ENCODE measurements around the gene NDUFA6.
"Not testable (repeated sequence)": the region's sequence is repeated elsewhere in the genome, so short reads cannot be mapped to it uniquely, and the experiment has no call there.

The NDUFA6 gene

GRCh38 chr22:42132457-42132856, 41.9 kb upstream of the NDUFA6 start:
- TF ChIP-seq CTCF (IDR thresholded peaks at IDR 0.05; ENCODE audit: extremely low read depth, insufficient read depth, missing control alignments) = no peak
- in situ Hi-C loops (cut with MboI; ENCODE audit: low pct_unique_long_range_greater_than_20kb, low sequenced_read_pairs, unreplicated experiment) = no loop called here
- DNase-seq (ENCODE audit: low spot score) = peak; percentile 29

GRCh38 chr22:42131562-42131961, 41.0 kb upstream of the NDUFA6 start:
- no peak for TF ChIP-seq CTCF (IDR thresholded peaks at IDR 0.05; ENCODE audit: extremely low read depth, insufficient read depth, missing control alignments)
- in situ Hi-C loops (cut with MboI; ENCODE audit: low pct_unique_long_range_greater_than_20kb, low sequenced_read_pairs, unreplicated experiment) = no loop called here
- no peak for DNase-seq (ENCODE audit: low spot score)

- in situ Hi-C loops (cut with MboI; ENCODE audit: low pct_unique_long_range_greater_than_20kb, low sequenced_read_pairs, unreplicated experiment); DNase-seq (ENCODE audit: low spot score): not testable (repeated sequence)
Measured at GRCh38 chr22:42130639-42131431, 40.3 kb upstream of the NDUFA6 start, which contains the start of gene CYP2D6. Gene CYP2D6, minus strand, starts transcription at chr22:42130810. Its CDS starts 19 bp downstream, at chr22:42130791.

- DNase-seq (ENCODE audit: low spot score); in situ Hi-C loops (cut with MboI; ENCODE audit: low pct_unique_long_range_greater_than_20kb, low sequenced_read_pairs, unreplicated experiment): not testable (repeated sequence)
Measured at GRCh38 chr22:42130182-42130581, 39.6 kb upstream of the NDUFA6 start.

GRCh38 chr22:42128776-42129694, 38.5 kb upstream of the NDUFA6 start:
- in situ Hi-C loops (cut with MboI; ENCODE audit: low pct_unique_long_range_greater_than_20kb, low sequenced_read_pairs, unreplicated experiment); DNase-seq (ENCODE audit: low spot score): not testable (repeated sequence)

- DNase-seq (ENCODE audit: low spot score); in situ Hi-C loops (cut with MboI; ENCODE audit: low pct_unique_long_range_greater_than_20kb, low sequenced_read_pairs, unreplicated experiment): not testable (repeated sequence)
Measured at GRCh38 chr22:42128007-42128406, 37.4 kb upstream of the NDUFA6 start.

- no peak for DNase-seq (ENCODE audit: low spot score)
- no peak for TF ChIP-seq CTCF (IDR thresholded peaks at IDR 0.05; ENCODE audit: extremely low read depth, insufficient read depth, missing control alignments)
- in situ Hi-C loops (cut with MboI; ENCODE audit: low pct_unique_long_range_greater_than_20kb, low sequenced_read_pairs, unreplicated experiment) = no loop called here
Measured at GRCh38 chr22:42127606-42128005, 37.0 kb upstream of the NDUFA6 start.

- in situ Hi-C loops (cut with MboI; ENCODE audit: low pct_unique_long_range_greater_than_20kb, low sequenced_read_pairs, unreplicated experiment); DNase-seq (ENCODE audit: low spot score): not testable (repeated sequence)
Measured at GRCh38 chr22:42123529-42123928, 33.0 kb upstream of the NDUFA6 start.

- peak; percentile 52 for DNase-seq (ENCODE audit: low spot score)
Measured at GRCh38 chr22:42120231-42121021, 29.9 kb upstream of the NDUFA6 start.

More at GRCh38 chr22:42120231-42121021, 29.9 kb upstream of the NDUFA6 start:
- in situ Hi-C loops (cut with MboI; ENCODE audit: low pct_unique_long_range_greater_than_20kb, low sequenced_read_pairs, unreplicated experiment) = not testable (repeated sequence)

Measured in GM13977 (cell line).